ENCODE results near the gene AKAP5. TPM values are rescaled to one million over a fixed set of nuclear protein-coding genes. Genes with fewer than 3 reads are reported as not detected.

AKAP5 gene
- total and polyA plus RNA-seq, 2 donors (not counting 1 experiment from before 2014, with no cell fraction given) = 0.21 to 1.4 TPM

DNA sequence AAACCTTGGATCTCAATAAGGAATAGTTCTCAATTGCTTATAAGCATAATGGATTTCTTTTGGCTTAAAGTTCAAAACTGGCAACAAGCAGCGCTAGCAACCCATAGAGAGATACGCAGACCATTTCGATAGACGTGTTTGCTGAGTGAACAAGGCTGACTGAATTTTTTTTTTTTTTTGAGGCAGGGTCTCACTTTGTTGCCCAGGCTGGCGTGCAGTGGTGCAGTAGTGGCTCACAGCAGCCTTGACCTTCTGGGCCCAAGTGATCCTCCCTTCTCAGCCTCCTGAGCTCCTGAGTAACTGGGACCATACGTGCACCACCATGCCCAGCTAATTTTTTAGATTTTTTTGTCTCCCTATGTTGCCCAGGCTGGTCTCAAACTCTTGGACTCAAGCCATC lies 1.4 kb upstream of the AKAP5 start:
- H3K9me3 ChIP-seq (ENCODE audit: control extremely low read depth in 1 of 3, control insufficient read depth in 2 of 3, insufficient read depth in 1 of 3, low read length in 2 of 3) = no peaks in the 10 kb centered on the region
- Mint-ChIP-seq H3K4me1 (peaks cover 68% of the 10 kb centered on the region), H3K9me3 (ENCODE audit: insufficient read depth) (no peaks in the 10 kb centered on the region), H3K4me3 (peak overlapping the region; percentile 86), H3K27me3 (no peaks in the 10 kb centered on the region), H3K27ac (peak overlapping the region; percentile 26)
- peak overlapping the region; percentile 26 for H3K4me2 ChIP-seq (replicated peaks; ENCODE audit: low read depth, low read length, poor library complexity, severe bottlenecking)
- H3K9ac ChIP-seq (ENCODE audit: low read length) = no peak overlapping the region
- ATAC-seq (ENCODE audit: low read depth) (no peak), DNase-seq (no peak)
- TF ChIP-seq, protein P1, sequence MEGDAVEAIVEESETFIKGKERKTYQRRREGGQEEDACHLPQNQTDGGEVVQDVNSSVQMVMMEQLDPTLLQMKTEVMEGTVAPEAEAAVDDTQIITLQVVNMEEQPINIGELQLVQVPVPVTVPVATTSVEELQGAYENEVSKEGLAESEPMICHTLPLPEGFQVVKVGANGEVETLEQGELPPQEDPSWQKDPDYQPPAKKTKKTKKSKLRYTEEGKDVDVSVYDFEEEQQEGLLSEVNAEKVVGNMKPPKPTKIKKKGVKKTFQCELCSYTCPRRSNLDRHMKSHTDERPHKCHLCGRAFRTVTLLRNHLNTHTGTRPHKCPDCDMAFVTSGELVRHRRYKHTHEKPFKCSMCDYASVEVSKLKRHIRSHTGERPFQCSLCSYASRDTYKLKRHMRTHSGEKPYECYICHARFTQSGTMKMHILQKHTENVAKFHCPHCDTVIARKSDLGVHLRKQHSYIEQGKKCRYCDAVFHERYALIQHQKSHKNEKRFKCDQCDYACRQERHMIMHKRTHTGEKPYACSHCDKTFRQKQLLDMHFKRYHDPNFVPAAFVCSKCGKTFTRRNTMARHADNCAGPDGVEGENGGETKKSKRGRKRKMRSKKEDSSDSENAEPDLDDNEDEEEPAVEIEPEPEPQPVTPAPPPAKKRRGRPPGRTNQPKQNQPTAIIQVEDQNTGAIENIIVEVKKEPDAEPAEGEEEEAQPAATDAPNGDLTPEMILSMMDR (IDR thresholded peaks at IDR 0.05) = no peak
- no peaks in the 10 kb centered on the region for H3K79me2 ChIP-seq (ENCODE audit: control insufficient read depth, insufficient read depth, low read length)
- no peak overlapping the region for H2AFZ ChIP-seq (ENCODE audit: insufficient read depth, low read depth, low read length, poor library complexity, severe bottlenecking)
- POLR2A ChIA-PET = interaction anchor here (0.7 to 1.9 kb wide), 2 partner anchors 76 to 380 kb away, joined by 5 to 7 read pairs; no protein-coding TSS in a partner anchor
- CTCF ChIA-PET = interaction anchor here (0.8 to 4.1 kb wide), 6 partner anchors 15 to 160 kb away, joined by 3 to 38 read pairs (median 4); no protein-coding TSS in a partner anchor
- H3K27me3 ChIP-seq (replicated peaks in 1 of 4; ENCODE audit: control extremely low read depth in 1 of 4, control insufficient read depth in 3 of 4, insufficient read depth in 4 of 4, low read length in 3 of 4) = no peaks in the 10 kb centered on the region
- no peaks in the 10 kb centered on the region for H4K20me1 ChIP-seq (ENCODE audit: control insufficient read depth, insufficient read depth, low read length, poor library complexity, severe bottlenecking)
- intact Hi-C loops (cut with micrococcal nuclease) = loop anchor here (2.0 kb wide), 1 partner anchor 19 kb away; no protein-coding TSS in a partner anchor
- peaks cover 36 to 38% of the 10 kb centered on the region in 2 donors for H3K4me1 ChIP-seq (ENCODE audit: control insufficient read depth in 2 of 2, insufficient read depth in 2 of 2, low read length in 2 of 2)
- H3K36me3 ChIP-seq (replicated peaks in 1 of 2; ENCODE audit: control extremely low read depth in 1 of 2, control insufficient read depth in 1 of 2, extremely low read depth in 1 of 2, insufficient read depth in 2 of 2, low read length in 1 of 2) = peaks cover 0 to 7% of the 10 kb centered on the region in 2 experiments
- 100% methylated on average over 6 of the region's 6 CpGs for WGBS (ENCODE audit: insufficient coverage)
- H3K4me3 ChIP-seq (ENCODE audit: control extremely low read depth in 1 of 5, extremely low read depth in 1 of 5, insufficient read depth in 1 of 5, low read depth in 2 of 5, low read length in 4 of 5) = no peak overlapping the region
- H3K27ac ChIP-seq (ENCODE audit: low read length in 2 of 2) = no peak overlapping the region

GRCh38 chr14:64464651-64465050 lies 648 bp upstream of the AKAP5 start:
- H3K9ac ChIP-seq (ENCODE audit: low read length) = peak overlapping the region; percentile 79
- no peaks in the 10 kb centered on the region for H3K79me2 ChIP-seq (ENCODE audit: control insufficient read depth, insufficient read depth, low read length)
- Mint-ChIP-seq H3K4me1 (peaks cover 63% of the 10 kb centered on the region), H3K4me3 (peak overlapping the region; percentile 86), H3K27me3 (no peaks in the 10 kb centered on the region), H3K27ac (peak overlapping the region; percentile 38), H3K9me3 (ENCODE audit: insufficient read depth) (no peaks in the 10 kb centered on the region)
- H3K4me1 ChIP-seq (ENCODE audit: control insufficient read depth in 2 of 2, insufficient read depth in 2 of 2, low read length in 2 of 2) = peaks cover 36 to 38% of the 10 kb centered on the region in 2 donors
- peak overlapping the region; percentile 7 to 54 for H3K27ac ChIP-seq (ENCODE audit: low read length in 2 of 2)
- DNase-seq (no peak), ATAC-seq (ENCODE audit: low read depth) (no peak)
- H2AFZ ChIP-seq (ENCODE audit: insufficient read depth, low read depth, low read length, poor library complexity, severe bottlenecking) = peak overlapping the region; percentile 84
- peak overlapping the region; percentile 91 for H3K4me2 ChIP-seq (replicated peaks; ENCODE audit: low read depth, low read length, poor library complexity, severe bottlenecking)
- 56% methylated on average over 1 of the region's 6 CpGs for WGBS (ENCODE audit: insufficient coverage)
- POLR2A ChIA-PET = no interaction called here
- no peaks in the 10 kb centered on the region for H3K9me3 ChIP-seq (ENCODE audit: control extremely low read depth in 1 of 3, control insufficient read depth in 2 of 3, insufficient read depth in 1 of 3, low read length in 2 of 3)
- CTCF ChIA-PET = interaction anchor here (1.0 to 4.1 kb wide), 4 partner anchors 14 to 121 kb away, joined by 3 to 38 read pairs (median 10); no protein-coding TSS in a partner anchor
- peak overlapping the region; percentile 43 to 80 (median 68) for H3K4me3 ChIP-seq (ENCODE audit: control extremely low read depth in 1 of 5, extremely low read depth in 1 of 5, insufficient read depth in 1 of 5, low read depth in 2 of 5, low read length in 4 of 5)
- H3K27me3 ChIP-seq (replicated peaks in 1 of 4; ENCODE audit: control extremely low read depth in 1 of 4, control insufficient read depth in 3 of 4, insufficient read depth in 4 of 4, low read length in 3 of 4) = no peaks in the 10 kb centered on the region
- TF ChIP-seq EZH2 (IDR thresholded peaks at IDR 0.05; ENCODE audit: borderline replicate concordance, insufficient read depth, low read depth, low read length, poor library complexity, severe bottlenecking) = no peak
- TF ChIP-seq, protein P1 (IDR thresholded peaks at IDR 0.05) = no peak
- intact Hi-C loops (cut with micrococcal nuclease) = loop anchor here (2.0 to 5.0 kb wide), 2 partner anchors 20 to 127 kb away; no protein-coding TSS in a partner anchor
- no peaks in the 10 kb centered on the region for H4K20me1 ChIP-seq (ENCODE audit: control insufficient read depth, insufficient read depth, low read length, poor library complexity, severe bottlenecking)
- H3K36me3 ChIP-seq (replicated peaks in 1 of 2; ENCODE audit: control extremely low read depth in 1 of 2, control insufficient read depth in 1 of 2, extremely low read depth in 1 of 2, insufficient read depth in 2 of 2, low read length in 1 of 2) = peaks cover 0 to 7% of the 10 kb centered on the region in 2 experiments
